NCI-H748 (cell line): ENCODE measurements around the gene KRTAP5-6.

Experiments used
- DNase-seq: peaks from one replicate; lab custom pipeline; 2025; ENCODE audit not compliant: unreplicated experiment; lab: John Stamatoyannopoulos, UW

Gene KRTAP5-6

DNA sequence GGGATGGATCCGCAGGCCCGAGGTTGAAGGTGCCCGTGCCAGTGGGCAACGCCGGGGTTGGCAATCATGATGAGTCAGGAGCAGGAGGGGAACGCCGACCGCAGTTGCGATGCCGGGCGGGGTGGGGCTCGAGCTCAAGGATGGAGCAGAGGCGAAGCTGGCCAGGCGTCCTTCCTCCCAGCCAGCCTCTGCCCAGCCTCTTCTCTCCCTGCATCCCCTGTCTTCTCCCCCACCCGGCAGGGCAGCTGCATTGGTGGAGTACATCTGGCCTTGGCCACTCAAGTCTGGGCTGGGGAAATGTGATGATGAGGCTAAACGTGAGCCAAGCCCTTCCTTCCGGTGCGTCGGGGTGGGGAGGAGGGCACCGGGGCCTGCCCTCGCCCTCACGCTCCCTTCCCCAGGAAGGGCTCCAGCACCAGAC, 49.5 kb downstream of the KRTAP5-6 start:
- no peak for DNase-seq

DNA sequence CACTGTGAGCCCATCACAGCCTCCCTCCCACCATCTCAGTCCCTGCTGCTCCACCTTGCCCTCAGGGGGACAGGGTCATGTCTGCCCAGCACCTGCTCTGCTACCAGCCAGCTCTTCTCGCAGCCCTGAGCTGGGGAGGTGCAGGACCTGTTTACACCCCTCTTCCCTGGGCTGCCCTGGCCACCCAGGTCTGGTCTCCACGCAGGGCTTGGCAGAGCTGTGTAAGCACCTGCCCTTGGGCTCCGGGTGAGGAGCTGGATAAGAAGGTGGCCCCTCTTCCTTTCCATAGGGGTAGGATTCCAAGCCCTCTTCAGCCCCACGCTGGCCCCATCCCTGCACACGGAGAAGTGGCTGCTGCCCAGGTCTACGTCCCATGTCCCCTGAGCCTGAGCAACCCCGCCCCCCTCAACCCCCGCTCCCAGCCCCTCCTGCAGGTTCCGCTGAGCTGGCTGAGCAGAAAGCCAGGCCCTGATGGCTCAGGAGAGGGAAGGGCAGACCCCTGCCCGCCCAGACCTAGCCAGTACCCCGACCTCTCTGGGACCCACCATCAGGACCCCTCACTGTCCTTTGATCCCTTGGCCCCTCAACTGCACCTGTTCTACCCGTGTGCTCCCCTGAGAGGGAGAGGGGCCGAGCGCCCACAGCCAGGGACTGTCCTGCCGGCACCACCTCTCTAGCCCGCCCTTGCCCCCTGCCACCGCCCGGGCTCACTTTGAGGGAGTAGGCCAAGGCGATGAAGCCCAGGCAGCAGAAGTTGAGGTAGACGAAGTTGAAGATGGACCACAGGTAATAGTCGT, 50.2 kb downstream of the KRTAP5-6 start:
- DNase-seq, result no peak
